Mammary epithelial cell (primary cell): Measurements from ENCODE around the gene PRKAR2B.

Experiments
- EZH2 ChIP-seq: IDR thresholded peaks from 2 replicates; pipeline ENCODE4 v1.6.1; 2012; ENCODE audit warnings: low read length, inconsistent platforms, borderline replicate concordance
- TF ChIP-seq, protein P1 (sequence below), 2 donors: IDR thresholded peaks in 1 of 2; conservative IDR thresholded peaks in 1 of 2; 2 replicates each; pipeline ENCODE4 v1.5.1; 2011 to 2012; ENCODE audit warnings: inconsistent platforms in 2 of 2, low read length in 2 of 2, mild to moderate bottlenecking in 2 of 2, control low read depth in 1 of 2, low read depth in 1 of 2; ENCODE audit not compliant: insufficient read depth in 1 of 2; ENCODE audit errors: extremely low read depth in 1 of 2

DNA sequence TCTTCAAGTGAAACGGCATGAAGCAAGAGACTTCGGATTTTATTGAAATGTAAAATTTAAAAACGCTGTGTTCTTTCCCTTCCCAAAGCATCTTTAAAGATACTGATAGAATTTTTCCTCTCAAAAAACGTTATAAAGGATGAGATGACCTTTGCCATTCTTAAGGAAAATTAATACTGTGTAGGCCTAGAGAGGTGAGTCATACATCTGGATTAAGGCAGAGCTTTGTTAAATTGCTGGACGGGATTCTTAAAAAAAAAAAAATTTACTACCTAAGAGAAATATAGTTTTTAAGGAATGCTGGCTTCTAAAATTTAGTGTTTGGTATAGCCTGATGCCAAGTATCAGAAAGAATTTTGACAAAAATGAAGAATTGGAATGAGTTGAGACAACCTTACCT is 118.0 kb downstream of the PRKAR2B start:
- TF ChIP-seq, protein P1, sequence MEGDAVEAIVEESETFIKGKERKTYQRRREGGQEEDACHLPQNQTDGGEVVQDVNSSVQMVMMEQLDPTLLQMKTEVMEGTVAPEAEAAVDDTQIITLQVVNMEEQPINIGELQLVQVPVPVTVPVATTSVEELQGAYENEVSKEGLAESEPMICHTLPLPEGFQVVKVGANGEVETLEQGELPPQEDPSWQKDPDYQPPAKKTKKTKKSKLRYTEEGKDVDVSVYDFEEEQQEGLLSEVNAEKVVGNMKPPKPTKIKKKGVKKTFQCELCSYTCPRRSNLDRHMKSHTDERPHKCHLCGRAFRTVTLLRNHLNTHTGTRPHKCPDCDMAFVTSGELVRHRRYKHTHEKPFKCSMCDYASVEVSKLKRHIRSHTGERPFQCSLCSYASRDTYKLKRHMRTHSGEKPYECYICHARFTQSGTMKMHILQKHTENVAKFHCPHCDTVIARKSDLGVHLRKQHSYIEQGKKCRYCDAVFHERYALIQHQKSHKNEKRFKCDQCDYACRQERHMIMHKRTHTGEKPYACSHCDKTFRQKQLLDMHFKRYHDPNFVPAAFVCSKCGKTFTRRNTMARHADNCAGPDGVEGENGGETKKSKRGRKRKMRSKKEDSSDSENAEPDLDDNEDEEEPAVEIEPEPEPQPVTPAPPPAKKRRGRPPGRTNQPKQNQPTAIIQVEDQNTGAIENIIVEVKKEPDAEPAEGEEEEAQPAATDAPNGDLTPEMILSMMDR (conservative IDR thresholded peaks at IDR 0.05 in 1 of 2, IDR thresholded peaks at IDR 0.05 in 1 of 2; ENCODE audit: extremely low read depth in 1 of 2, insufficient read depth in 1 of 2, low read depth in 1 of 2, low read length in 2 of 2), result no peak
- TF ChIP-seq EZH2, result no peak
